Uterus (tissue), 2 donors: Measurements from ENCODE around the gene ADH1C.

Source experiments
- POLR2A ChIP-seq, 2 donors: fragments of 450-650 bp; IDR thresholded peaks; one replicate each; pipeline ENCODE4 v1.6.1; 2016; ENCODE audit warnings: antibody characterized with exemption in 2 of 2, mild to moderate bottlenecking in 1 of 2, moderate library complexity in 1 of 2
- TF ChIP-seq, protein P1 (sequence below), 4 experiments: fragments of 200-600 bp in 2 of 4; fragments of 450-650 bp in 2 of 4; sonication (generic) in 2 of 4; IDR thresholded peaks; one replicate each; pipeline ENCODE4 v1.5.1; 2016 to 2019; ENCODE audit warnings: antibody characterized with exemption in 4 of 4, mild to moderate bottlenecking in 2 of 4, moderate library complexity in 1 of 4

DNA sequence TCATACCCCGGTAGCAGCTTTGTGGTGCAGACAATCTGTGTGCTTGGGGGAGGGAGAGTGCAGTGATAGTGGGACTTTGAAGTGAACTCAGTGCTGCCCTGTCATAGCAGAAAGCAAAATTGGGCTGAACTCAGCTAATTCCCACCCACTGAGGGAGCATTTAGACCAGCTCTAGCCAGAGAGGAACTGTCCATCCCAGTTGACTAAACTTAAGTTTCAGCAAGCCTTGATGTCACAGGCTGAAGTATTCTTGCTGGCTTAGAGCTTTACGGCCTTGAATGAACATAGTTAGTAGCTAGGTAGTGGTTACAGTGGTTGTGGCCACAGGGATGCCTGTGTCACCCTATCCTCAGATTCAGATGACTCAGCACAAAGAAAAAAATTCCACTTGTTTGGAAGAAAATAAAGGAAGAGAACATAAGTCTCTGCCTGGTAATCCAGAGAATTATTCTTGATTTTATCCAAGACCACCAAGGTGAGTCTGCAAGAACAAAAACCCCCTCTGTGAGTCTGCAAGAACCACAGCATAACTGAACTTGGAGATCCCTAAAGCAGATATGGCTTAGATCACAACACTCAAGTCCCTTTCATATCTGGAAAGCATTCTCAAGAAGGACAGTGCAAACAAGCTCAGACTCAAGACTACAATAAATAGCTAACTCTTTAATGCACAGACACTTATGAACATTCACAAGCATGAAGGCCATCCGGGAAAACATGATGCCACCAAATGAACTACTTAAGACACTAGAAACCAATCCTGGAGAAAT, 43.2 kb upstream of the ADH1C start:
- TF ChIP-seq POLR2A (IDR thresholded peaks at IDR 0.05) = no peak
- TF ChIP-seq, protein P1, sequence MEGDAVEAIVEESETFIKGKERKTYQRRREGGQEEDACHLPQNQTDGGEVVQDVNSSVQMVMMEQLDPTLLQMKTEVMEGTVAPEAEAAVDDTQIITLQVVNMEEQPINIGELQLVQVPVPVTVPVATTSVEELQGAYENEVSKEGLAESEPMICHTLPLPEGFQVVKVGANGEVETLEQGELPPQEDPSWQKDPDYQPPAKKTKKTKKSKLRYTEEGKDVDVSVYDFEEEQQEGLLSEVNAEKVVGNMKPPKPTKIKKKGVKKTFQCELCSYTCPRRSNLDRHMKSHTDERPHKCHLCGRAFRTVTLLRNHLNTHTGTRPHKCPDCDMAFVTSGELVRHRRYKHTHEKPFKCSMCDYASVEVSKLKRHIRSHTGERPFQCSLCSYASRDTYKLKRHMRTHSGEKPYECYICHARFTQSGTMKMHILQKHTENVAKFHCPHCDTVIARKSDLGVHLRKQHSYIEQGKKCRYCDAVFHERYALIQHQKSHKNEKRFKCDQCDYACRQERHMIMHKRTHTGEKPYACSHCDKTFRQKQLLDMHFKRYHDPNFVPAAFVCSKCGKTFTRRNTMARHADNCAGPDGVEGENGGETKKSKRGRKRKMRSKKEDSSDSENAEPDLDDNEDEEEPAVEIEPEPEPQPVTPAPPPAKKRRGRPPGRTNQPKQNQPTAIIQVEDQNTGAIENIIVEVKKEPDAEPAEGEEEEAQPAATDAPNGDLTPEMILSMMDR (IDR thresholded peaks at IDR 0.05) = no peak
